HCT116 (cell line): ENCODE data around the gene NPPC. TPM values are rescaled to one million over a fixed set of nuclear protein-coding genes. Genes with fewer than 3 reads are reported as not detected.

Source experiments
- ATAC-seq: fragments of 200-7000 bp; cut with Tn5 transposase; 2 replicates; pipeline ENCODE4 v1.9.1; 2020; ENCODE audit warnings: mild to moderate bottlenecking, moderate library complexity
- BruUV-seq: library from RNA; stranded (reverse); fragments of 400-500 nt; replicated peaks from 2 replicates; lab custom pipeline; 2021; lab: Mats Ljungman, UMichigan
- CTCF ChIA-PET: fragments of 300-600 bp; sonication (Branson Sonifier 250); formaldehyde crosslinking; loops from one replicate; lab custom pipeline; 2021; ENCODE audit warnings: antibody characterized with exemption; lab: Charles Lee
- POLR2A ChIA-PET: fragments of 300-600, 350-600 bp; sonication (Branson Sonifier 250); formaldehyde crosslinking; loops from one replicate; lab custom pipeline; 2021; ENCODE audit warnings: antibody characterized with exemption; lab: Charles Lee
- RAD21 ChIA-PET, 2 experiments: fragments of 300-600 bp; sonication (Branson Sonifier 250); formaldehyde crosslinking; loops; one replicate each; lab custom pipeline; 2023; ENCODE audit warnings: low total read pairs in 2 of 2; ENCODE audit not compliant: uncharacterized antibody in 2 of 2, unreplicated experiment in 2 of 2, low non-redundant PET in 1 of 2; lab: Charles Lee
- DNase-seq: peaks from one replicate; pipeline ENCODE4 v3.0.0-alpha.2; 2010; ENCODE audit warnings: low read depth, low spot score
- H2AFZ ChIP-seq: fragments of 200-600 bp; shearing (Covaris generic), sonication (generic); 2 replicates; pipeline ENCODE4 v1.6.1; 2017; ENCODE audit warnings: low read depth, mixed run types, mixed read lengths, antibody characterized with exemption, low read length; ENCODE audit not compliant: poor library complexity, severe bottlenecking
- H3K27ac ChIP-seq: 2 replicates; pipeline ENCODE4 v1.5.1; 2012; ENCODE audit warnings: low read depth, low read length
- H3K27me3 ChIP-seq: fragments of 200-600 bp; sonication (generic); 2 replicates; pipeline ENCODE4 v1.6.1; 2016; ENCODE audit warnings: mixed run types, low read length, mixed read lengths; ENCODE audit not compliant: insufficient read depth
- H3K36me3 ChIP-seq, 2 experiments: fragments of 200-500 bp in 1 of 2; fragments of 200-600 bp in 1 of 2; sonication (Bioruptor generic) in 1 of 2; sonication (generic) in 1 of 2; 2 replicates each; pipeline versions ENCODE4 v1.5.1 to v1.6.1; 2014 to 2016; ENCODE audit warnings: low read length in 2 of 2, inconsistent platforms in 1 of 2, mixed read lengths in 1 of 2, mixed run types in 1 of 2; ENCODE audit not compliant: insufficient read depth in 2 of 2, control insufficient read depth in 1 of 2
- H3K4me1 ChIP-seq, 2 experiments: fragments of 200-600 bp in 1 of 2; sonication (generic) in 1 of 2; 2 replicates each; pipeline versions ENCODE4 v1.5.1 to v1.6.1; 2012 to 2017; ENCODE audit warnings: low read length in 2 of 2, inconsistent platforms in 1 of 2, mild to moderate bottlenecking in 1 of 2, mixed read lengths in 1 of 2, mixed run types in 1 of 2, moderate library complexity in 1 of 2; ENCODE audit not compliant: insufficient read depth in 2 of 2, control insufficient read depth in 1 of 2
- H3K4me2 ChIP-seq: fragments of 200-600 bp; sonication (generic); 2 replicates; pipeline ENCODE4 v1.6.1; 2017; ENCODE audit warnings: mixed run types, low read length, mixed read lengths
- H3K4me3 ChIP-seq, 2 experiments: fragments of 200-600 bp in 1 of 2; sonication (generic) in 1 of 2; replicated peaks in 1 of 2; 2 replicates each; pipeline ENCODE4 v1.5.1; 2011 to 2016; ENCODE audit warnings: low read length in 2 of 2, control low read depth in 1 of 2, low read depth in 1 of 2, mild to moderate bottlenecking in 1 of 2, mixed read lengths in 1 of 2, mixed run types in 1 of 2
- H3K79me2 ChIP-seq: fragments of 200-600 bp; sonication (generic); 2 replicates; pipeline ENCODE4 v1.6.1; 2017; ENCODE audit warnings: mild to moderate bottlenecking, mixed run types, low read length, moderate library complexity, mixed read lengths; ENCODE audit not compliant: insufficient read depth
- H3K9ac ChIP-seq: fragments of 200-600 bp; sonication (generic); 2 replicates; pipeline ENCODE4 v1.6.1; 2016; ENCODE audit warnings: low read length, mixed read lengths
- H3K9me2 ChIP-seq: fragments of 200-600 bp; sonication (generic), shearing (Covaris generic); 2 replicates; pipeline ENCODE4 v1.6.1; 2017; ENCODE audit warnings: mixed run types, mild to moderate bottlenecking, moderate library complexity; ENCODE audit not compliant: insufficient read depth
- H3K9me3 ChIP-seq, 2 experiments: fragments of 200-500 bp in 1 of 2; fragments of 200-600 bp in 1 of 2; sonication (Bioruptor generic) in 1 of 2; sonication (generic) in 1 of 2; 2 replicates each; pipeline ENCODE4 v1.6.1; 2014 to 2017; ENCODE audit warnings: low read length in 2 of 2, mixed read lengths in 2 of 2, inconsistent platforms in 1 of 2, low read depth in 1 of 2, mild to moderate bottlenecking in 1 of 2, mixed run types in 1 of 2, moderate library complexity in 1 of 2; ENCODE audit not compliant: control insufficient read depth in 1 of 2, insufficient read depth in 1 of 2
- H4K20me1 ChIP-seq: fragments of 200-600 bp; sonication (generic), shearing (Covaris generic); 2 replicates; pipeline ENCODE4 v1.6.1; 2017; ENCODE audit warnings: mixed run types, mild to moderate bottlenecking, moderate library complexity; ENCODE audit not compliant: insufficient read depth
- CBX3 ChIP-seq: IDR thresholded peaks from 2 replicates; pipeline ENCODE4 v1.6.1; 2012; ENCODE audit warnings: low read depth
- CEBPB ChIP-seq: IDR thresholded peaks from 2 replicates; pipeline ENCODE4 v1.6.1; 2012; ENCODE audit warnings: low read depth
- CTCF ChIP-seq, 3 experiments: fragments of 200-600 bp in 1 of 3; sonication (generic) in 1 of 3; IDR thresholded peaks in 2 of 3; conservative IDR thresholded peaks in 1 of 3; 2 replicates each; pipeline ENCODE4 v1.5.1; 2012 to 2017; ENCODE audit warnings: low read depth in 2 of 3, low read length in 2 of 3, antibody characterized with exemption in 1 of 3, borderline replicate concordance in 1 of 3, control low read depth in 1 of 3, mild to moderate bottlenecking in 1 of 3, mixed read lengths in 1 of 3, mixed run types in 1 of 3, moderate library complexity in 1 of 3; ENCODE audit not compliant: insufficient read depth in 1 of 3
- EZH2 ChIP-seq: fragments of 200-600 bp; sonication (generic); IDR thresholded peaks from 2 replicates; pipeline ENCODE4 v1.6.1; 2017; ENCODE audit warnings: antibody characterized with exemption, mixed run types
- FOSL1 ChIP-seq: IDR thresholded peaks from 2 replicates; pipeline ENCODE4 v1.6.1; 2012; ENCODE audit warnings: low read depth
- MAX ChIP-seq: IDR thresholded peaks from 2 replicates; pipeline ENCODE4 v1.6.1; 2012
- POLR2AphosphoS5 ChIP-seq: IDR thresholded peaks from 2 replicates; pipeline ENCODE4 v1.6.1; 2011; ENCODE audit warnings: mild to moderate bottlenecking, low read depth, low read length, moderate library complexity
- RAD21 ChIP-seq: IDR thresholded peaks from 2 replicates; pipeline ENCODE4 v1.6.1; 2012; ENCODE audit warnings: low read depth, mild to moderate bottlenecking
- SP1 ChIP-seq: IDR thresholded peaks from 2 replicates; pipeline ENCODE4 v1.6.1; 2012; ENCODE audit warnings: low read depth
- TCF7L2 ChIP-seq: IDR thresholded peaks from 2 replicates; pipeline ENCODE4 v1.7.0; 2011; ENCODE audit warnings: borderline replicate concordance, inconsistent platforms; ENCODE audit not compliant: insufficient read depth, insufficient read length; ENCODE audit errors: extremely low read depth
- YY1 ChIP-seq: IDR thresholded peaks from 2 replicates; pipeline ENCODE4 v1.6.1; 2011; ENCODE audit warnings: low read length, low read depth, moderate library complexity, mild to moderate bottlenecking; ENCODE audit not compliant: insufficient replicate concordance; ENCODE audit errors: extremely low read depth
- ZBTB33 ChIP-seq: IDR thresholded peaks from 2 replicates; pipeline ENCODE4 v1.6.1; 2011; ENCODE audit warnings: mild to moderate bottlenecking, low read length, moderate library complexity; ENCODE audit not compliant: insufficient replicate concordance; ENCODE audit errors: extremely low read depth
- ZFX ChIP-seq: fragments of 450-650 bp; IDR thresholded peaks from 2 replicates; pipeline ENCODE4 v1.6.1; 2017
- ZNF274 ChIP-seq: fragments of 200-500 bp; sonication (Bioruptor generic); IDR thresholded peaks from 2 replicates; pipeline ENCODE4 v1.6.1; 2014; ENCODE audit warnings: mild to moderate bottlenecking, low read depth, low read length, inconsistent platforms
- intact Hi-C: fragments of 100-400 bp; cut with micrococcal nuclease; formaldehyde crosslinking; loops from 2 replicates; pipeline ENCODE4 v1.10.0; 2022
- total RNA-seq: library from RNA; stranded (reverse); gene quantifications from one replicate; pipeline ENCODE4 v1.2.1, GENCODE V29; 2021; ENCODE audit not compliant: unreplicated experiment

The NPPC gene
- total RNA-seq, 1 experiment from 2014 or later, result 0.52 TPM

- H3K9ac ChIP-seq, result peak overlapping the region; percentile 45
- peak overlapping the region; percentile 35 to 52 for H3K4me3 ChIP-seq
- no peaks in the 10 kb centered on the region for H3K9me2 ChIP-seq
- ChIA-PET RAD21 (interaction anchor here (0.8 to 1.6 kb wide), 3 partner anchors 216 to 400 kb away, joined by 3 read pairs; no protein-coding TSS in a partner anchor), POLR2A (interaction anchor here (0.7 kb wide), 1 partner anchor 25 kb away, joined by 3 read pairs; no protein-coding TSS in a partner anchor), CTCF (interaction anchor here (0.7 to 2.4 kb wide), 15 partner anchors 10 to 438 kb away, joined by 3 to 22 read pairs (median 4); no protein-coding TSS in a partner anchor)
- no peaks in the 10 kb centered on the region for H3K79me2 ChIP-seq
- ATAC-seq (peak; percentile 87), DNase-seq (peak; percentile 47)
- no TSS peak for BruUV-seq
- H3K36me3 ChIP-seq, result no peaks in the 10 kb centered on the region
- TF ChIP-seq TCF7L2 (no peak), RAD21 (peak; percentile 81), POLR2AphosphoS5 (no peak), FOSL1 (no peak), ZFX (no peak), ZBTB33 (no peak), SP1 (no peak), CEBPB (no peak), CTCF (IDR thresholded peaks at IDR 0.05 in 2 of 3, conservative IDR thresholded peaks at IDR 0.05 in 1 of 3; ENCODE audit: borderline replicate concordance in 1 of 3, insufficient read depth in 1 of 3, low read depth in 2 of 3, low read length in 2 of 3) (peak; percentile 76 to 78 (median 77)), YY1 (peak; percentile 36), EZH2 (no peak), ZNF274 (no peak), CBX3 (no peak), MAX (no peak)
- H3K4me2 ChIP-seq, result peak overlapping the region; percentile 90
- H3K9me3 ChIP-seq, result no peaks in the 10 kb centered on the region
- H3K27ac ChIP-seq, result no peak overlapping the region; the same call in 1 of the 2 replicates
- H2AFZ ChIP-seq, result peak overlapping the region; percentile 88
- peaks cover 8 to 18% of the 10 kb centered on the region in 2 experiments for H3K4me1 ChIP-seq
- intact Hi-C loops, result loop anchor here (1.0 to 2.0 kb wide), 5 partner anchors 213 to 402 kb away; no protein-coding TSS in a partner anchor
- H3K27me3 ChIP-seq, result no peaks in the 10 kb centered on the region
- no peaks in the 10 kb centered on the region for H4K20me1 ChIP-seq
These were observed 655 bp downstream of the NPPC start for GRCh38 chr2:231925303-231926179.
